LHCN-M2 (cell line): ENCODE results near the gene PPP2R2C. TPM values are rescaled to one million over a fixed set of nuclear protein-coding genes. Genes with fewer than 3 reads are reported as not detected.

Source experiments
- DNase-seq: peaks from one replicate; pipeline ENCODE4 v3.0.0-alpha.2; 2012; ENCODE audit warnings: low read depth
- polyA plus RNA-seq: library from polyadenylated mRNA; unstranded; fragments of >200 nt; gene quantifications from one replicate; pipeline ENCODE4 v1.2.1, GENCODE V29; 2012; ENCODE audit warnings: missing spikeins
- total RNA-seq: library from RNA; depleted of rRNA; stranded (reverse); fragments of >200 nt; gene quantifications from 2 replicates; pipeline ENCODE4 v1.2.3, GENCODE V29; 2014; rRNA removed

PPP2R2C gene
- total RNA-seq, result 0.98 and 1.3 TPM in 2 replicates
- polyA plus RNA-seq, result 2.6 TPM

DNA sequence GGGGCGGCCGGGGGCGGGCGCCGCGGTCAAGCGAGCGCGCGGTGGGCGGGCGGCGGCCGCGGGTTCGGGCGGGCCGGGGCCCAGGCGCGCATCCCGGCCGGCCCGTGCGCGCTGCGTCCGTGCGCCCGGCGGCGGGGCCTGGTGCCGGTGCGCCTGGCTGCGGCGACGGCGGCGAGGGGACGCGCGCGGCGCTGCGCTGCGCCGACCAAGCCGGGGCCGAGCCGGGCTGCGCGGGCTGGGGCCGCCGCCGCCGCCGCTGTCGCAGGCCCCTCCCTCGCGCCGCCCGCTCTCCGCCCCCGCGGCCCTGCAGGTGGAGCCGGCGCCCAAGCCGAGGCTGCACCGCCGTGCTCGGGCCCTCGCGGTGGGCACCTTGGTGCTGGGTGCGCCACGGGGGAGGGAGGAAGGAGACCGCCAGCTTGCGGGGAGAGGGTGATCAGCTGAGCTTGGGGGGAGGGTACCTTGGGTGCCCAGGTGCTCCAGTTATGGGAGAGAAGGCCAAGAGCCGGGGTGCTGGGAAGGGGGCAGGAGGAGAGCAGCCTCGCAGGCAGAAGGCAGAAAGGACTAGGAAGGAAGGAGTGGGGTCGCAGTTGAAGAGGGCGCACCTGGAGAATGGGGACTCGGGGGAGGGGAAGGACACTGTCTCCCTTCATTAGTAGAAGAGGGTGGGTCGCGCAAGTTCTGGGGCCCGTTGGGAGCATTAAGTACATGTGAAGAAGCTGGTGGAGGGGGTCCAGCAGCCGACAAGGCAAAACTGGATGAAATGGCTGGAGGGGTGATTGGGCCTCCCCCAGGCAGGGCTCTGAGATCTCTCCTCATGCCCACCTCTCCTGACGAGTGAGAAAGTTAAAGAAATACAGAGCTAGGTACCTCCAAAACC lies at the start of gene PPP2R2C:
Gene PPP2R2C (minus strand): TSS at position 228 of the 877 bp plus-strand sequence. CDS start 385 bp downstream, outside the sequence.
- DNase-seq, result no peak

DNA sequence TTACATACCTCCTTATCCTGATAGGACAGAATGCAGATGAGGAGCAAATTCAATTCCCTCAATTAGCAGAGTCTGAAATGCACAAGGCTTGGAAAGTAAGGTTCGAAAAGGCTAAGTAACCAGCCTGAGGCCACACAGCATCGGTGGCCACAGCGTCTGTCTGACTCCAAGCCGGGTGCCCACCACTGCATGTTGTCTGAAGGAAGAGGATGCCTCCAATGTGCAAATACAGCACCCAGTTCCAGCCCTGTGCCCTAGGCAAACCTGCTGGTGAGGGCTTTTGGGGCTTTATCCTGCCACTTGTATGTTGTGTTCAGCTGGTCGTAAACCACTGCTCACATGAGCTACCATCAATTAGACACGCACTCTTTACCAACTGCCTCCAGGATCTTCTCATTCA lies 48.6 kb upstream of the PPP2R2C start:
- no peak for DNase-seq

DNA sequence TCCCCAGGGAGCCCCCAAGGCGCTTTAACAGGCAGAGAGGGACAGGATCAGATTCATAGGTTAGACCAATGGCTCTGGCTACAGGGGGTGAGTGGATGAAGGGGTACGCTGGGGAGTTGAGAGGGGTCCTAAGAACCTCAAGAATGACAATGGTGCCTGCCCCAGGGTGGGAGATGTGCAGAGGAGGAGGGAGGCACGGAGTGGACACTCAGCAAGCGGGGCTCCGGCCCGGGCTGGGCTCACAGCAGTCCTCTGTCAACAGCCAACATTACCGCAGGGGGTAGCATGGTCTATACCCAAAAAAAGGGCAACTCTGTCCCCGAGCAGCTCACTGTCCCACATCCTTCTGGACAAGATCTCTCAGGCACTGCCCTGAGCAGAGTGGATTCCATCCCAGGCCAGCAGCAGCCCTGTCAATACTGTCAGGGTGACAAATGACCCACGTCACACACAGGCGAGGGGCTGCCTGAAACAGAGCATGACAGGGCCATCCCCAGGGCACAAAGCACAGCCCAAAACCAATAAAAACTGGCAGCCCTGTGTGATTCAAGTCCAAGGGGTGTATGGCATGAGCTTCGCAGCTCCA lies 47.7 kb upstream of the PPP2R2C start:
- no peak for DNase-seq

DNA sequence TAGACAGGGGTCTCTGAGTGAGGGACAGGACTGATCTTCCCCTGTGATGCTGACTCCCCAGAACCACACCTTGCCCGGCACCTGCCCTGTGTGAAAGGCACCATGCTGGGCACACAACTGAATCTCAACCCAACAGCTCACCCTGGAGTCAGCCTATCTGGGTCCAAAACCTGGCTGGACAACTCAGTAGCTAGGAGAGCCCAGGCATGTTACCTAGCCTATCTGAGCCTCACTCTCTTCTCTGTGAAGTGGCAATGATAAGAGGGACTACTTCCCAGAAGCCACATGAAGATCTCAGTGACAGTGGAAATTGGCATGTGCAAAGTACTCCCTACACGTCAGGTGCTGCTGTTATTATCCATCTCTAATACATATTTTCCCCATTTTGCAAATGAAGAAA lies 44.8 kb upstream of the PPP2R2C start:
- no peak for DNase-seq

DNA sequence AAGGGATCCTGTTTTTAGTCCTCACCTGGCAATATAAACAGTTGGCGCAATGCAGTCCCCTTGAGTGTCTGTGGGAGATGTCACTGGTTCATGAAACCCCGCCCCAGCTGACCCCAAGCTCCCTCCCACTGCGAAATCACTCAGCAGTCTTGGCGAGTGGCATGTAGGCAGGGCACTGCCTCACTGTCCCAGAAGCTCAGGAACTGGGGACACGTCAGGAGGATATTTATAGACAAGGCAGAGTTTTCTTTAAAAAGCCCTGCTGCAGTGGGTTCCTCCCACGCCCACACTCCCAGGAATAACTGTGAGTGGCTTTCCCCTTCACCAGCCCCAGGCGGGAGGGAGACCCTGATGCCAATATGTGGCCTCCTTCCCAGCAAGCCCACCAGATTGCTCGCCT lies 44.3 kb upstream of the PPP2R2C start:
- peak; percentile 18 for DNase-seq

DNA sequence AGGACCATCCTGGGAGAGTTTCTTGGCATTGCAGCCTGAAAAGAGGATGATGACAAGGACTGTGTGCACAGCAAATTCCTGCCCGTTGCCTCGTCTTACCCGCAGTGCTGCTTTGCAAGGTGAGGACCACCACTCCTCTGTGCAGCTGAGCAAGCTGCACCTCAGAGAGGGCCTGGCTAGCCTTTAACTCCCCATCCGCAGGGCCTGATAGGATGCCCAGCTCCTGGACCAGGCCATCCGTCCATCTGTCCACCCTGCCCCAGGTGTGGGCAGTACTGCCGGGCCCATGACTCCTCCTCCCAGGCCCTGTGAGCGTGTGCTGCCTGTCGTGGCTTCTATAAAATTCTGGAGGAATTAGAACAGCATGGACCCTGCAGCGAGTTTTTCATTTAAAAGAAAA lies 43.9 kb upstream of the PPP2R2C start:
- no peak for DNase-seq

DNA sequence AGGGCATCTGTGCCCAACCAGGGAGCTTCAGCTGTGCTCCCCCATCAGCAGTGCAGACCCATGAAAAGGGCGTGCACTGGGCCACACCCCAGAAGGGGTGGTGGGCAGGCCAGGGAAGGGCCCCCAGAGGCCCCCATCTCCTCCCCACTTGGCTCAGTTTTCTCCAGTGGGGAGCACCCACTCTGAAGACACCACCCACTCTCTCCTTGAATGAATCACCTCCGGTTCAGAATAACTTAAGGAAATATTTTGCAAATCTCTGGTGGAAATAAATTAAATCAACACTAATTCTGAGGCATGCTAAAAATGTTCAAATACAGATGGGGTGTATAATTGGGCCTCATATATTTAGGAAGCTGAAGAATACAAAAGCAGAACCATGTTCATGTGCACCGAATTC lies 41.3 kb upstream of the PPP2R2C start:
- no peak for DNase-seq

DNA sequence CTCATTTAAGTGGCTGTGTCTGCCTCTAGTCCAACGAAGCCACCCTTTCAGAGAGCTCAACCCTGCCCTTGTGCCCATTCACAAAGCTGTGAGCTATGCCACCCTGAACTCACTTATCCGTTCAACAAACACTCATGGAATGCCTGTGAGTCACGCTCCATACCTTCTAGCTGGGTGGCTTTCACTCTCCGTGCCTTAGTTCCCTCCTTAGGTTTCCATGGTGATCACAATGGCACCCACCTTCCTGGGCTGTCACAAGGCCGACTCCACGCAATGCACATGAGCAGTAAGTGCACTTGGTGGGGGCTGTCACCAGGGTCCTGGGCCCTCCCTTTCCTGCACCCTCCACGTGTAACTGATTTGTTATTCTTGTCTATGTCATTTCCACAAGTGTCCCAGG lies 37.2 kb upstream of the PPP2R2C start:
- DNase-seq, result no peak

DNA sequence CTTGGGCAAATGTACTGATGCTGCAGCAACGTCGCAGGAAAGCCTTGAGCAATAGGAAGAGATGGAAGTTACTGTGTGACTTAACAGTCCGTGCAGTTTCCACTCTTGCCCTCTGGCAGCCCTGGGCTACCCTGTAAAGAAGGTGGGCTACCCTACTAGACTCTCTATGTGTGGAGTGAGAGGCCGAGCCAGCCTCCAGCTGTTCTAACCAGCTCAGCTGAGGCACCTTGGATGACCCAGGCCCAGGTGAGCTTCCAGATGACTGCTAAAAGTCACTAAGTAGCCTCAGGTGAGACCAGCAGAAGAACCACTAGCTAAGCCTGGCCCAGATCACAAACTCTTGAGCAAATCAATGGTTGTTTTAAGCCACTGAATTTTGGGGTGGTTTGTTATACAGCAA lies 34.9 kb upstream of the PPP2R2C start:
- no peak for DNase-seq

DNA sequence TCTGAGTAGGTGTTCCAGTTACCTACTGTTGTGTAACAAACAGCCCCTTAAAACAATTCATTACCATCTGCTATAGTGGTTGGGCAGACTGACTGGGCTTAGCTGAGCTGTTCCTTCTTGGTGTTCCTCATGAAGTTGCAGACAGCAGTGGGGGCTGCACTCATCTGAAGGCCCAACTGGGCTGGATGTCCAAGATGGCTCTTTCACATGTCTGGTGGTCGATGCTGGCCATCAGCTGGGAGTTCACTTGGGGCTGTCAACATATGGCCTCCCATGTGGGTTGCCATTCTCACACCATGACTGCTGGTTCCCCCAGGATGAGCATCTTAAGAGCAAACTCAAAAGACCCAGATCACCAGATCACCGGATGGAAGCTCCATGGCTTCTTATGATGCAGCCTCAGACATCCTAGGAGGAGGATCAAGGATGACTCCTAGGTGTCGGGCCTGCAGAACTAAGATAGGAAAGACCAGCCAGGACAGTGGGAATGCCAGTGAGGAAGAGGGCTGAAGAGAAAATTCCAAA lies 34.3 kb upstream of the PPP2R2C start:
- no peak for DNase-seq

DNA sequence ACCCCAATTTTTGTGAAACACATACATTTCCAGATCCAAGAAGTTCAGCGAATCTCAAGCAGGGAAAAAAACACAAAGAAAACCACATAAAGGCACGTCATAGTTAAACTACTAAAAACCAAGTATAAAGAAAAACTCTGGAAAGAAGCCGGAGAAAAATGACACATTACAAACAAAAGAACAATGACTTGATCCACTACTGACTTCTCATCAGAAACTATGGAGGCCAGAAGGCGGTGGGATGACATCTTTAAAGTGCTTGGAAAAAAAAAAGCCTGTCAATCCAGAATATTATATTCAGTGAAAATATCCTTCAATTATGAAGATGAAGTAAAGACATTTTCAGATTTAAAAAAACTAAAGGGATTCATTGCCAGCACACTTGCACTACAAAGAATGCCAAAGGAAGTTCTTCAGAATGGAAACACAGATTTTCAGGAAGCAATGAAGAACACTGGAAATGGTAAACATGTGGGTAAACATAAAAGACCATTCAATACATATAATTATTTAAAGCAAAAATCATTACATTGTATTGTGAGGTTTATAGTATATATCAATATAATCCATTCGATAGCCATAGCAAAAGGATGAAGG lies 32.6 kb upstream of the PPP2R2C start:
- no peak for DNase-seq

DNA sequence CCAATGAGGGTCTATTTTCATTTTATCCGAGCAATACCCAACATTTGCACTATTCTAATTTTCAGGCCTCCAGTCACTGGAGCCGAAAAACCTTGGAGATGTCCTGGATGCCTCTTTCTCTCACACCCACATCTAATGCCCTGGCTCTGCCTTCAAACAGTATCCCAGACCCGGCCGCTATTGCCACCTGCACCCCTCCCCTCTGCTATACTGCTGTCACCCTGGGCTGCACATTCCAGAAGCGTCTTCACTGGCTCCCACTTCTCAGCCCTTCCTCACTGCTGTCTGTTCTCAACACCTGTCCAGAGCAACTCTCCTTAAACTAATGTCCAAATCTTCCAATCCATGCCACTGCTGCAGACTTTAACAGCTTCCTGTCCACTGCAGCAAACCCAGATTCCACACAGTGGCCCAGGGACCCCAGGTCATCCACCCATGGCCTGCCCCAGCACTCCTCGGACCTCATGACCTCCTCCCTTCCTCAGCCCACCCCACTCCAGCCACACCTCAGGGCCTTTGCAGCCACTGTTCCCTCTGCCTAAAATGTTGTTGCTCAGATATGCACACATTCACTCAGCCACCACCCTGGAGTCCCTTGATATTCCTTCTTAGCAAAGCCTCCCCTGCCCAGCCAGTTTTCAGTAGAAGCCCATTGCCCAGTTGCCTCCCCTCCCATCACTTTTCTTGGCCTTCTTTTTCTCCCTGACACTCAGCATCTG lies 30.5 kb upstream of the PPP2R2C start:
- DNase-seq, result no peak

DNA sequence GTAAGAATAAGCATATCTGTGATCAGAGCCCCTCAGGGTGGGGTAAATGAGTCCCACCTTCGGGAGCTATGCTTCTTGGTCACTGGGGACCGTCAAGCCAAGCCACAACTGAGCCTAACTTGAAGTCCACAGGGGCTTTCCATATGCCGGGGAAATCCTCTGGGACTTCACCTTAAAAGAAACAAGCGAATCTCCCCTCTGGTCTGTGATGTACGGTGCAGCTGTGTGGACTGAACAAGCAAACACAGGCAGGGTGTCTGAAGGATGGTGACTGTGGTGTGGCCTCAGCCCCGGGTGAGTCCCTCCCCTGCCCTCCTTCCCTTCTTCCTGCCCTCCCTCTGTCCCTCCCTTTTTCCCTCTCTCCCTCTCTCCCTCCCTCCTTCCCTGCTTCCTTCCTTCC lies 29.7 kb upstream of the PPP2R2C start:
- no peak for DNase-seq

DNA sequence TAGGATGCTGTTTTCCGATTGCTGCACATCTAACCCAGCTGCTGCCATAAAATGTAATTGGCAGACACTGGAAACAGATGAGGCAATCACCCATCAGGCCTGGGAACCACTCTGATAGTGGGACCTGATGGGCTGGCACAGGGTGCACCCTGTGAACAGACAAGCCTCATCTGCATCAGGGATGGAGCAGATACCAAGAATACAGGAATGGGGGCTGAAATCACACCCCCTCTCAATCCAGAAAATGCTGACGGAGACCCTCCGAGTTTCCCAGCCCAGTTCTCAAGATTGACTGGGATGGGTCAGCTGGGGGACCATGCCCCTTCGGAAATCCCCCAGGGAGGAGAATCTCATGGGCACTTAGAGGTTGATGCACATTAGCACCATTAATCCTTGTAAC lies 28.8 kb upstream of the PPP2R2C start:
- DNase-seq, result no peak

DNA sequence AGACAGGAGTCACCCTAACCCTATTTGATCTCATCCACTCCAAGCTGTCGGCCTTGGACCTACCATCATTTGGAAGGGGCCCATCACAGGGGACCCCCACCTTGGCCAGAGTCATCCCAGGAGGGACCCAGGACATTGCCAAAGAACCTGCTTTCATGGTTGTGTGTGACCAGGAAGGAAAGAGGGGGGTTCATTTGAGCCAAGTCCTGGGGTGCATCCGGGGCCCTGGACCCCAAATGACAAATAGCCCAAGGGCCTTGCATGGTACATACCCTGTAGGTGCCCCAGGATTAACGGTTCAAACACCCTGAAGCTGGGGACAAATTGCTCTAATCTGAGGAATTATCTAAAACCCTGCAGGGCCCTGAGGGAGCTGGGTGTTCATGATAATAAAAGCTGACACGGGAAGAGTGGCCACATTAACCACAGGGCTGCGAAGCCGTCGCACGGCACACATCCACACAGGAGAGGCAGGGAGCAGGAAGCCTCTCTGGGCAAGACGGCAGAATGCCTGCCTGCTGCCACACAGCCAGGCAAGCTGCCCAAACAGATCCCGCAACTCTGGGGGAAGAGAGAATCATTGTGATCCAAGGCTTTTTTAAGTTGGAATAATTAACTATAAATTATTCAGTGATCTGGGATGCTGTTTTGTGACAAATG lies 28.2 kb upstream of the PPP2R2C start:
- DNase-seq, result no peak

DNA sequence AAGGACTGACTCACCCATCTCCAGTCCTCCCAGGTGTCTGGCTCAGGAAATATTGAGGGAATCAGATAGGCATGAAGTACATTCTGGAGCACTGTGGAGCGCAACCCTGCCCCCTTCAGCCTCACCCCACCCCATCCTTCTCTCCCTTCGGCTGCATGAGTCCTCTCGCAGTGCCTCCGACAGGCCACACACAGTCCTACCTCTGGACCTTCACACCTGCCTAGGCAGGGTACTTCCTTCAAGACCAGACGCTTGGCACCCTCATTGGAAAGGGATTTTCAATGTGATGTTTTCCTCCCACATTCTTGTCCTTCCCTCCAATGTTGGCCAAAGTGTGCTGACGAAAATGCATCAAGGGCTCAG lies 26.8 kb upstream of the PPP2R2C start:
- no peak for DNase-seq

DNA sequence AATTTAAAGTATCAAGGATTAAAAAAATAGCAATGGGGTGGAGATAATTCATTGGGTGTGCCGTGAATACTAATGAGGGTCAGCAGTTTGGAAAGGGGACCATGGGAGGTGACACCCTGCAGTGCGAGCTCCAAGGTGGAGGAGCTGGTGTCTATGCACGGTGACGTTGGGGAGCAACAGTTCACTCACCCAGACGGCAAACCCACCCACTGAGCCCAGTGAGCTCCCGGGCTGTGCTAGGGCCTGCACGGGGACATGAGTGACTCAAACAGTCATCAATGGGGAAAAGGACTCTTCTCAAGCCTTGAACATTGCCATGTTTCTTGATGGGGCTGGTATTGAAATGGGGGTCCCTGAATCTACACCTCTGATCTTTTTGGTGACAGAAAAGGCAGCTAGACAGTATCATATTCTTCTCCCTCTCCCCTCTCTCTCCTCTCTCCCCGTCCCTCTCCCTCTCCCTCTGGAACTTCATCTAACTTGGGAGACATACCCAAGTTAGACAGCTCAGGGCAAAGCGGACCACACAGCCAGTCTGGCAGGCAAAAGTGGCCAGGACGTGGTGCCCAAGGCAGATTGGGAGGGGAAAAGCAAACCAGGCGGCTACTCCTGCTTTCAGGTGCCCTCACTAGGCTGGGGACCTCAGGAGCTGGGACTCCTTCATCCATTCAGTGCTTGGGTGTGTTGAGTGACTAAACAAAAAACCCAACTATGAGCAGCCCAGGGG lies 26.3 kb upstream of the PPP2R2C start:
- no peak for DNase-seq

DNA sequence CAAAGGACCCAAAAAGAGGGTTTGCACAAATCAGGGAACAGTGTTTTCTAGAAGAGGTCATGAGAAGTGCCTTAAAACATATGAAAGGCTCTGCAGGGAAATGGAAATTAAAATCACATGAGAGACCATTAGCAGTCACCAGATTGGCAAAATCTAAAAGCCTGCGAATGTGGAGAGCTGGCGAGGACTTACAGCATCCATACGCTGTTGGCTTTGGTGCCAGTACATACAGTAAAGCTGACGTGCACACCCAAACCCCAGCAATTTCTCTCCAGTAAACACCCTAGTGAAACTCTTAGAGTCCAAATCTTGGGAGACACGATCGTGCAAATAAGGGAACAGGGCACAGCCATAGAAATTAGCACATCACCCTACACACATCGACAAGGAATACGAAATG lies 25.4 kb upstream of the PPP2R2C start:
- no peak for DNase-seq

DNA sequence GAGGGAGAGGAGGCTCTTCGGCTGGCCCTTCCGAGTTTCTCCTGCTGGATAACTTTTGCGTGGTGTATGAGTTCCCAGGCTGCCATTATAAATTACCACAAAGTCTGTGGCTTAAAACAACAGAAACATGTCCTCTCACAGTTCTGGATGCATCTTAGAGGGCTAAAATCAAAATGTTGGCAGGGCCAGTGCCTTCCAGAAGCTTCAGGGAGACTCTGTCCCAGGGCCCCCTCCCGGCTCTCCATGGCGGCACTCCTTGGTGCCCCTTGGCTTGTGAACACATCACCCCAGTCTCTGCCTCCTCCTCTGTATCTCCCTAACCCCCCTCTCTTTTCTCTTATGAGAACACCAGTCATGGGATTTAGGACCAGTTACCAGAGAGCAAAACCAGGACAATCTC lies 23.3 kb upstream of the PPP2R2C start:
- DNase-seq, result no peak

DNA sequence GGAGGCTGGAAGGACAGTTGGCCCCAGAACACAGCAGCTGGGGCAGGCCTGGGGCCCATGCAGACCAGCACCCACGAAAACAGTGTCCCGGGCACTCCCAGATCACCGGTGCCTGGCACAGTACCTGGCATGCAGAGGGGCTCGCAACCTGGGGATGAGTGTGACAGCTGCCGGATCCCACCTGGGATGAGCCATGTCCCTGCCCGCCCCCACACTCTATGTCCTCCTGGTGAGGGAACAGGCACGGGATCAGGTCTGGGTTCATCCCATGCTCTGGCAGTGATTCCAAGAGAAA lies 22.8 kb upstream of the PPP2R2C start:
- DNase-seq, result no peak
